GM23338 (cell line): ENCODE data around the gene TSPAN13. TPM values are rescaled to one million over a fixed set of nuclear protein-coding genes. Genes with fewer than 3 reads are reported as not detected.

Source experiments
- ATAC-seq: fragments of 200-7000 bp; cut with Tn5 transposase; 3 replicates; pipeline ENCODE4 v1.9.1; 2020
- DNase-seq: peaks from one replicate; pipeline ENCODE4 v3.0.0-alpha.2; 2015; ENCODE audit warnings: low spot score
- H2AFZ ChIP-seq: fragments of 200-600 bp; sonication (generic); 2 replicates; pipeline ENCODE4 v1.8.0; 2016; ENCODE audit warnings: antibody characterized with exemption, mild to moderate bottlenecking, moderate library complexity
- H3F3A ChIP-seq: fragments of 200-600 bp; sonication (generic); replicated peaks from 2 replicates; pipeline ENCODE4 v1.8.0; 2017; ENCODE audit warnings: antibody characterized with exemption, mixed run types, low read depth
- H3K27ac ChIP-seq: fragments of 200-600 bp; sonication (generic); 2 replicates; pipeline ENCODE4 v1.6.1; 2016; ENCODE audit warnings: low read depth
- H3K27me3 ChIP-seq: fragments of 200-600 bp; sonication (generic); 2 replicates; pipeline ENCODE4 v1.8.0; 2016; ENCODE audit warnings: mild to moderate bottlenecking, mixed run types, moderate library complexity; ENCODE audit not compliant: insufficient read depth
- H3K36me3 ChIP-seq: fragments of 200-600 bp; sonication (generic); 2 replicates; pipeline ENCODE4 v1.8.0; 2016; ENCODE audit warnings: mild to moderate bottlenecking; ENCODE audit not compliant: insufficient read depth
- H3K4me1 ChIP-seq: fragments of 200-600 bp; sonication (generic); 2 replicates; pipeline ENCODE4 v1.8.0; 2016; ENCODE audit warnings: mild to moderate bottlenecking, moderate library complexity; ENCODE audit not compliant: insufficient read depth
- H3K4me2 ChIP-seq: fragments of 200-600 bp; sonication (generic); 2 replicates; pipeline ENCODE4 v1.7.1; 2017; ENCODE audit warnings: mixed run types
- H3K4me3 ChIP-seq: fragments of 200-600 bp; sonication (generic); 2 replicates; pipeline ENCODE4 v1.6.1; 2016; ENCODE audit warnings: mixed run types
- H3K79me2 ChIP-seq: fragments of 200-600 bp; sonication (generic); replicated peaks from 2 replicates; pipeline ENCODE4 v1.8.0; 2017; ENCODE audit warnings: mild to moderate bottlenecking; ENCODE audit not compliant: insufficient read depth
- H3K9me2 ChIP-seq: fragments of 200-600 bp; sonication (generic); 2 replicates; pipeline ENCODE4 v1.8.0; 2017; ENCODE audit not compliant: insufficient read depth
- H4K20me1 ChIP-seq: fragments of 200-600 bp; sonication (generic); replicated peaks from 2 replicates; pipeline ENCODE4 v1.8.0; 2017; ENCODE audit warnings: mild to moderate bottlenecking; ENCODE audit not compliant: insufficient read depth
- H3K27ac Mint-ChIP-seq: 2 replicates; pipeline ENCODE4 v1.8.0; 2020; ENCODE audit warnings: inconsistent platforms, mild to moderate bottlenecking, moderate library complexity, mixed read lengths
- H3K27me3 Mint-ChIP-seq: 3 replicates; pipeline ENCODE4 v1.8.0; 2022; ENCODE audit warnings: low read depth, mild to moderate bottlenecking, moderate library complexity, mixed read lengths, inconsistent platforms; ENCODE audit not compliant: insufficient read depth, poor library complexity
- H3K36me3 Mint-ChIP-seq: 3 replicates; pipeline ENCODE4 v1.8.0; 2021; ENCODE audit warnings: low read depth, mild to moderate bottlenecking, inconsistent platforms, moderate library complexity, mixed read lengths
- H3K4me1 Mint-ChIP-seq: 3 replicates; pipeline ENCODE4 v1.8.0; 2020; ENCODE audit warnings: mild to moderate bottlenecking, inconsistent platforms, mixed read lengths
- H3K4me3 Mint-ChIP-seq: 3 replicates; pipeline ENCODE4 v1.8.0; 2021; ENCODE audit warnings: moderate library complexity, mild to moderate bottlenecking, inconsistent platforms, mixed read lengths
- H3K9me3 Mint-ChIP-seq: 3 replicates; pipeline ENCODE4 v1.8.0; 2020; ENCODE audit warnings: moderate library complexity, mild to moderate bottlenecking, inconsistent platforms, mixed read lengths
- CREB1 ChIP-seq: fragments of 250-450 bp; sonication (Bioruptor Pico); IDR thresholded peaks from 2 replicates; pipeline ENCODE4 v1.5.0; 2020; ENCODE audit warnings: low read depth, mild to moderate bottlenecking, moderate library complexity
- STAT1 ChIP-seq: IDR thresholded peaks from one replicate; pipeline ENCODE4 v1.6.1; 2016; ENCODE audit warnings: antibody characterized with exemption; ENCODE audit not compliant: unreplicated experiment
- ZNF114 ChIP-seq: fragments of 250-450 bp; sonication (Bioruptor Pico); IDR thresholded peaks from 2 replicates; pipeline ENCODE4 v1.5.0; 2020; ENCODE audit warnings: mild to moderate bottlenecking, moderate library complexity
- polyA plus RNA-seq: library from polyadenylated mRNA; unstranded; fragments of >200 nt; fragmentation: Nextera tagmentation; extraction: Ambion mirVana; gene quantifications from 2 replicates; pipeline ENCODE4 v1.2.1, GENCODE V29; 2016
- total RNA-seq: library from RNA; depleted of rRNA; stranded (reverse); fragments of >200 nt; shearing (Covaris generic); gene quantifications from 2 replicates; pipeline ENCODE4 v1.2.3, GENCODE V29; 2014
- TF ChIP-seq, protein P1 (sequence below): fragments of 250-450 bp; sonication (Bioruptor Pico); IDR thresholded peaks from 2 replicates; pipeline ENCODE4 v1.5.0; 2020; ENCODE audit warnings: mild to moderate bottlenecking, moderate library complexity
- TF ChIP-seq, protein P2 (sequence below): IDR thresholded peaks from one replicate; pipeline ENCODE4 v1.6.1; 2018; ENCODE audit warnings: antibody characterized with exemption; ENCODE audit not compliant: unreplicated experiment

TSPAN13 gene
- total and polyA plus RNA-seq, 2 experiments from 2014 or later = 27.6 to 40.9 TPM

- TF ChIP-seq, protein P1, sequence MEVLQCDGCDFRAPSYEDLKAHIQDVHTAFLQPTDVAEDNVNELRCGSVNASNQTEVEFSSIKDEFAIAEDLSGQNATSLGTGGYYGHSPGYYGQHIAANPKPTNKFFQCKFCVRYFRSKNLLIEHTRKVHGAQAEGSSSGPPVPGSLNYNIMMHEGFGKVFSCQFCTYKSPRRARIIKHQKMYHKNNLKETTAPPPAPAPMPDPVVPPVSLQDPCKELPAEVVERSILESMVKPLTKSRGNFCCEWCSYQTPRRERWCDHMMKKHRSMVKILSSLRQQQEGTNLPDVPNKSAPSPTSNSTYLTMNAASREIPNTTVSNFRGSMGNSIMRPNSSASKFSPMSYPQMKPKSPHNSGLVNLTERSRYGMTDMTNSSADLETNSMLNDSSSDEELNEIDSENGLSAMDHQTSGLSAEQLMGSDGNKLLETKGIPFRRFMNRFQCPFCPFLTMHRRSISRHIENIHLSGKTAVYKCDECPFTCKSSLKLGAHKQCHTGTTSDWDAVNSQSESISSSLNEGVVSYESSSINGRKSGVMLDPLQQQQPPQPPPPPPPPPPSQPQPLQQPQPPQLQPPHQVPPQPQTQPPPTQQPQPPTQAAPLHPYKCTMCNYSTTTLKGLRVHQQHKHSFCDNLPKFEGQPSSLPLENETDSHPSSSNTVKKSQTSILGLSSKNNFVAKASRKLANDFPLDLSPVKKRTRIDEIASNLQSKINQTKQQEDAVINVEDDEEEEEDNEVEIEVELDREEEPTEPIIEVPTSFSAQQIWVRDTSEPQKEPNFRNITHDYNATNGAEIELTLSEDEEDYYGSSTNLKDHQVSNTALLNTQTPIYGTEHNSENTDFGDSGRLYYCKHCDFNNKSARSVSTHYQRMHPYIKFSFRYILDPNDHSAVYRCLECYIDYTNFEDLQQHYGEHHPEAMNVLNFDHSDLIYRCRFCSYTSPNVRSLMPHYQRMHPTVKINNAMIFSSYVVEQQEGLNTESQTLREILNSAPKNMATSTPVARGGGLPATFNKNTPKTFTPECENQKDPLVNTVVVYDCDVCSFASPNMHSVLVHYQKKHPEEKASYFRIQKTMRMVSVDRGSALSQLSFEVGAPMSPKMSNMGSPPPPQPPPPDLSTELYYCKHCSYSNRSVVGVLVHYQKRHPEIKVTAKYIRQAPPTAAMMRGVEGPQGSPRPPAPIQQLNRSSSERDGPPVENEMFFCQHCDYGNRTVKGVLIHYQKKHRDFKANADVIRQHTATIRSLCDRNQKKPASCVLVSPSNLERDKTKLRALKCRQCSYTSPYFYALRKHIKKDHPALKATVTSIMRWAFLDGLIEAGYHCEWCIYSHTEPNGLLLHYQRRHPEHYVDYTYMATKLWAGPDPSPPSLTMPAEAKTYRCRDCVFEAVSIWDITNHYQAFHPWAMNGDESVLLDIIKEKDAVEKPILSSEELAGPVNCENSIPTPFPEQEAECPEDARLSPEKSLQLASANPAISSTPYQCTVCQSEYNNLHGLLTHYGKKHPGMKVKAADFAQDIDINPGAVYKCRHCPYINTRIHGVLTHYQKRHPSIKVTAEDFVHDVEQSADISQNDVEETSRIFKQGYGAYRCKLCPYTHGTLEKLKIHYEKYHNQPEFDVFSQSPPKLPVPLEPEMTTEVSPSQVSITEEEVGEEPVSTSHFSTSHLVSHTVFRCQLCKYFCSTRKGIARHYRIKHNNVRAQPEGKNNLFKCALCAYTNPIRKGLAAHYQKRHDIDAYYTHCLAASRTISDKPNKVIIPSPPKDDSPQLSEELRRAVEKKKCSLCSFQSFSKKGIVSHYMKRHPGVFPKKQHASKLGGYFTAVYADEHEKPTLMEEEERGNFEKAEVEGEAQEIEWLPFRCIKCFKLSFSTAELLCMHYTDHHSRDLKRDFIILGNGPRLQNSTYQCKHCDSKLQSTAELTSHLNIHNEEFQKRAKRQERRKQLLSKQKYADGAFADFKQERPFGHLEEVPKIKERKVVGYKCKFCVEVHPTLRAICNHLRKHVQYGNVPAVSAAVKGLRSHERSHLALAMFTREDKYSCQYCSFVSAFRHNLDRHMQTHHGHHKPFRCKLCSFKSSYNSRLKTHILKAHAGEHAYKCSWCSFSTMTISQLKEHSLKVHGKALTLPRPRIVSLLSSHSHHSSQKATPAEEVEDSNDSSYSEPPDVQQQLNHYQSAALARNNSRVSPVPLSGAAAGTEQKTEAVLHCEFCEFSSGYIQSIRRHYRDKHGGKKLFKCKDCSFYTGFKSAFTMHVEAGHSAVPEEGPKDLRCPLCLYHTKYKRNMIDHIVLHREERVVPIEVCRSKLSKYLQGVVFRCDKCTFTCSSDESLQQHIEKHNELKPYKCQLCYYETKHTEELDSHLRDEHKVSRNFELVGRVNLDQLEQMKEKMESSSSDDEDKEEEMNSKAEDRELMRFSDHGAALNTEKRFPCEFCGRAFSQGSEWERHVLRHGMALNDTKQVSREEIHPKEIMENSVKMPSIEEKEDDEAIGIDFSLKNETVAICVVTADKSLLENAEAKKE (CRISPR knock-in tag) = no peak
- TF ChIP-seq CREB1 (CRISPR knock-in tag) (no peak), STAT1 (no peak)
These were observed 68.5 kb downstream of the TSPAN13 start (continued) for GRCh38 chr7:16822029-16822428.

DNA sequence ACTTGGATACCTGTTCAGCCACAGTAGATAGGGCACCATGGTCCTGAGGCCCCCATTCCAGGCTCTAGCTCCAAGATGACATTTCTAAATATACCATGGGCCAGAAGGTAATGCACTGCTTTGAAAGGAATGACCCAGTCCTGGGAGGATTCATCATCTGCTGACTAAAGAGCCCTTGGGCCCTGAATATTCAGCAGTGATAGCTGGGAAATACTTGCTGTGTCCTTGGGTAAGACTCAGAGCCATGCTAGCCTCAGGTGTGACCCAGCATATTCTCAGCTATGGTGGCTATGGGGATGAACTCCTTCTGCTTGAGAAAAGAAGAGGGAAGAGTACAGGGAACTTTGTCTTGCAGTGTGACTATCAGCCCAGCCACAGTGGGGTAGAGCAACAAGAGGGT, 72.5 kb downstream of the TSPAN13 start:
- H3K4me3 Mint-ChIP-seq = no peak overlapping the region
- H3K27ac Mint-ChIP-seq = no peak overlapping the region
- H3K27me3 ChIP-seq = no peaks in the 10 kb centered on the region
- no peaks in the 10 kb centered on the region for H3K4me1 ChIP-seq
- DNase-seq (no peak), ATAC-seq (no peak)
- H3F3A ChIP-seq = no peaks in the 10 kb centered on the region
- H4K20me1 ChIP-seq = no peaks in the 10 kb centered on the region
- H3K36me3 Mint-ChIP-seq = no peaks in the 10 kb centered on the region
- no peaks in the 10 kb centered on the region for H3K27me3 Mint-ChIP-seq
- no peaks in the 10 kb centered on the region for H3K9me2 ChIP-seq
- H3K4me1 Mint-ChIP-seq = no peaks in the 10 kb centered on the region
- no peak overlapping the region for H3K4me3 ChIP-seq
- H3K79me2 ChIP-seq = no peaks in the 10 kb centered on the region
- no peaks in the 10 kb centered on the region for H3K9me3 Mint-ChIP-seq
- no peak overlapping the region for H3K27ac ChIP-seq
- H2AFZ ChIP-seq = no peak overlapping the region
- H3K36me3 ChIP-seq = no peaks in the 10 kb centered on the region
- H3K4me2 ChIP-seq = no peak overlapping the region
- TF ChIP-seq, protein P2, sequence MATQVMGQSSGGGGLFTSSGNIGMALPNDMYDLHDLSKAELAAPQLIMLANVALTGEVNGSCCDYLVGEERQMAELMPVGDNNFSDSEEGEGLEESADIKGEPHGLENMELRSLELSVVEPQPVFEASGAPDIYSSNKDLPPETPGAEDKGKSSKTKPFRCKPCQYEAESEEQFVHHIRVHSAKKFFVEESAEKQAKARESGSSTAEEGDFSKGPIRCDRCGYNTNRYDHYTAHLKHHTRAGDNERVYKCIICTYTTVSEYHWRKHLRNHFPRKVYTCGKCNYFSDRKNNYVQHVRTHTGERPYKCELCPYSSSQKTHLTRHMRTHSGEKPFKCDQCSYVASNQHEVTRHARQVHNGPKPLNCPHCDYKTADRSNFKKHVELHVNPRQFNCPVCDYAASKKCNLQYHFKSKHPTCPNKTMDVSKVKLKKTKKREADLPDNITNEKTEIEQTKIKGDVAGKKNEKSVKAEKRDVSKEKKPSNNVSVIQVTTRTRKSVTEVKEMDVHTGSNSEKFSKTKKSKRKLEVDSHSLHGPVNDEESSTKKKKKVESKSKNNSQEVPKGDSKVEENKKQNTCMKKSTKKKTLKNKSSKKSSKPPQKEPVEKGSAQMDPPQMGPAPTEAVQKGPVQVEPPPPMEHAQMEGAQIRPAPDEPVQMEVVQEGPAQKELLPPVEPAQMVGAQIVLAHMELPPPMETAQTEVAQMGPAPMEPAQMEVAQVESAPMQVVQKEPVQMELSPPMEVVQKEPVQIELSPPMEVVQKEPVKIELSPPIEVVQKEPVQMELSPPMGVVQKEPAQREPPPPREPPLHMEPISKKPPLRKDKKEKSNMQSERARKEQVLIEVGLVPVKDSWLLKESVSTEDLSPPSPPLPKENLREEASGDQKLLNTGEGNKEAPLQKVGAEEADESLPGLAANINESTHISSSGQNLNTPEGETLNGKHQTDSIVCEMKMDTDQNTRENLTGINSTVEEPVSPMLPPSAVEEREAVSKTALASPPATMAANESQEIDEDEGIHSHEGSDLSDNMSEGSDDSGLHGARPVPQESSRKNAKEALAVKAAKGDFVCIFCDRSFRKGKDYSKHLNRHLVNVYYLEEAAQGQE = no peak
- TF ChIP-seq CREB1 (CRISPR knock-in tag) (no peak), ZNF114 (CRISPR knock-in tag) (no peak)
- TF ChIP-seq, protein P1 (CRISPR knock-in tag) = no peak
